Retinal pigment epithelial cell (primary cell): ENCODE measurements around the gene TRIM66.

Experiments
- DNase-seq: peaks from one replicate; pipeline ENCODE4 v3.0.0-alpha.2; 2010; ENCODE audit warnings: low read depth
- H3K4me3 ChIP-seq: 2 replicates; pipeline ENCODE4 v1.5.1; 2011; ENCODE audit warnings: mild to moderate bottlenecking, low read length, control low read depth, moderate library complexity
- CTCF ChIP-seq: conservative IDR thresholded peaks from 2 replicates; pipeline ENCODE4 v1.5.1; 2011; ENCODE audit warnings: low read depth, low read length, control low read depth, inconsistent platforms

The TRIM66 gene

GRCh38 chr11:8720352-8720751 is 37.9 kb upstream of the TRIM66 start:
- TF ChIP-seq CTCF = no peak
- no peak overlapping the region for H3K4me3 ChIP-seq
- no peak for DNase-seq

GRCh38 chr11:8719721-8720120 is 37.3 kb upstream of the TRIM66 start:
- no peak overlapping the region for H3K4me3 ChIP-seq
- no peak for DNase-seq
- no peak for TF ChIP-seq CTCF

- H3K4me3 ChIP-seq = no peak overlapping the region
- peak; percentile 79 for DNase-seq
- TF ChIP-seq CTCF = no peak
Observed at GRCh38 chr11:8719211-8719649, 36.8 kb upstream of the TRIM66 start.

GRCh38 chr11:8717876-8718753 is 35.6 kb upstream of the TRIM66 start:
- H3K4me3 ChIP-seq = no peak overlapping the region
- no peak for TF ChIP-seq CTCF
- DNase-seq = peak; percentile 72

- DNase-seq = no peak
- no peak for TF ChIP-seq CTCF
- H3K4me3 ChIP-seq = no peak overlapping the region
Observed at GRCh38 chr11:8717544-8717875, 35.0 kb upstream of the TRIM66 start.

GRCh38 chr11:8715501-8715900 is 33.0 kb upstream of the TRIM66 start:
- no peak for TF ChIP-seq CTCF
- H3K4me3 ChIP-seq = no peak overlapping the region
- no peak for DNase-seq

- TF ChIP-seq CTCF = no peak
- H3K4me3 ChIP-seq = no peak overlapping the region
- no peak for DNase-seq
Observed at GRCh38 chr11:8714622-8715225, 32.3 kb upstream of the TRIM66 start.
